Calu3 (cell line): ENCODE results near the gene DDX42. TPM values are rescaled to one million over a fixed set of nuclear protein-coding genes. Genes with fewer than 3 reads are reported as not detected.
"Not testable (repeated sequence)": the region's sequence is repeated elsewhere in the genome, so short reads cannot be mapped to it uniquely, and the experiment has no call there.

Experiments
- BruUV-seq: library from RNA; stranded (reverse); fragments of 400-500 nt; replicated peaks from 2 replicates; lab custom pipeline; 2021; lab: Mats Ljungman, UMichigan
- CTCF ChIA-PET: fragments of 300-600 bp; sonication (Branson Sonifier 250); formaldehyde crosslinking; loops from one replicate; lab custom pipeline; 2022; ENCODE audit warnings: antibody characterized with exemption; lab: Charles Lee
- DNase-seq: peaks from one replicate; pipeline ENCODE4 v3.0.0; 2022
- H3K27ac Mint-ChIP-seq: one replicate; pipeline ENCODE4 v1.8.0; 2022; ENCODE audit warnings: mixed read lengths; ENCODE audit not compliant: unreplicated experiment
- H3K27me3 Mint-ChIP-seq: one replicate; pipeline ENCODE4 v1.8.0; 2022; ENCODE audit warnings: mixed read lengths; ENCODE audit not compliant: unreplicated experiment
- H3K36me3 Mint-ChIP-seq: one replicate; pipeline ENCODE4 v1.8.0; 2022; ENCODE audit warnings: mild to moderate bottlenecking, moderate library complexity, mixed read lengths; ENCODE audit not compliant: insufficient read depth, unreplicated experiment
- H3K4me1 Mint-ChIP-seq: one replicate; pipeline ENCODE4 v1.8.0; 2022; ENCODE audit warnings: mild to moderate bottlenecking, low read depth, mixed read lengths; ENCODE audit not compliant: unreplicated experiment
- H3K4me3 Mint-ChIP-seq: one replicate; pipeline ENCODE4 v1.8.0; 2022; ENCODE audit warnings: mild to moderate bottlenecking, low read depth, moderate library complexity, mixed read lengths; ENCODE audit not compliant: unreplicated experiment
- H3K9me3 Mint-ChIP-seq: one replicate; pipeline ENCODE4 v1.8.0; 2022; ENCODE audit warnings: low read depth, mixed read lengths; ENCODE audit not compliant: unreplicated experiment
- CTCF ChIP-seq: fragments of 200-600 bp; IDR thresholded peaks from one replicate; pipeline ENCODE4 v1.8.0; 2022; ENCODE audit warnings: antibody characterized with exemption; ENCODE audit not compliant: unreplicated experiment
- intact Hi-C: fragments of 100-400 bp; cut with micrococcal nuclease; formaldehyde crosslinking; loops from one replicate; pipeline ENCODE4 v1.10.0; 2022; ENCODE audit not compliant: unreplicated experiment
- total RNA-seq: library from RNA; stranded (reverse); gene quantifications from 2 replicates; pipeline ENCODE4 v1.2.3, GENCODE V29; 2022

The DDX42 gene
- total RNA-seq, 1 experiment from 2014 or later, result 99.5 TPM

- Mint-ChIP-seq H3K9me3 (no peaks in the 10 kb centered on the region), H3K36me3 (peaks cover 27% of the 10 kb centered on the region), H3K27ac (no peak overlapping the region), H3K4me3 (no peak overlapping the region), H3K4me1 (peaks cover 15% of the 10 kb centered on the region), H3K27me3 (no peaks in the 10 kb centered on the region)
- TF ChIP-seq CTCF, result no peak
- DNase-seq, result peak; percentile 26
- CTCF ChIA-PET, result no interaction called here
- intact Hi-C loops, result no loop called here
- BruUV-seq, result no TSS peak
Observed at GRCh38 chr17:63786971-63787711, 13.2 kb downstream of the DDX42 start.

DNA sequence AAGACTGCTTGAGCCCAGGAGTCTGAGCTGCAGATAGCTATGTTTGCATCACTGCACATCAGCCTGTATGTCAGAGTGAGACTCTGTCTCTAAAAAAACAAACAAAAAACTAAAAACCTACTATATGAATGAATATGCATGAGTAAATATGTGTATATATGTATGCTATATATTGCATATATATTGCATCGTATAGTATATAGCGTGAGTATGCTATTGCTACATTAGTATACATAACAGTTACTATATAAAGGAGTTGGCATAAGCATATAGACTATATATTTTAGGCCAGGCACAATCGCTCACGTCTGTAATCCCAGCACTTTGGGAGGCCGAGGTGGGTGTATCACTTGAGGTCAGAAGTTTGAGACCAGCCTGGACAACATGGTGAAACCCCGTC is 16.1 kb downstream of the DDX42 start:
- no peaks in the 10 kb centered on the region for H3K9me3 Mint-ChIP-seq
- no TSS peak for BruUV-seq
- CTCF ChIA-PET, result no interaction called here
- no peak overlapping the region for H3K27ac Mint-ChIP-seq
- no peaks in the 10 kb centered on the region for H3K4me1 Mint-ChIP-seq
- no peak overlapping the region for H3K4me3 Mint-ChIP-seq
- no peak for TF ChIP-seq CTCF
- intact Hi-C loops, result no loop called here
- no peak for DNase-seq
- H3K36me3 Mint-ChIP-seq, result peaks cover 35% of the 10 kb centered on the region
- H3K27me3 Mint-ChIP-seq, result no peaks in the 10 kb centered on the region

- Mint-ChIP-seq H3K27me3 (no peaks in the 10 kb centered on the region), H3K4me1 (no peaks in the 10 kb centered on the region), H3K36me3 (peaks cover 45% of the 10 kb centered on the region), H3K27ac (no peak overlapping the region), H3K4me3 (no peak overlapping the region), H3K9me3 (no peaks in the 10 kb centered on the region)
- intact Hi-C loops, result no loop called here
- BruUV-seq, result no TSS peak
- no peak for TF ChIP-seq CTCF
- DNase-seq, result no peak
- CTCF ChIA-PET, result interaction anchor here (0.7 kb wide), 1 partner anchor 9 kb away, joined by 3 read pairs; no protein-coding TSS in a partner anchor
Observed at GRCh38 chr17:63792055-63792729, 18.2 kb downstream of the DDX42 start.

DNA sequence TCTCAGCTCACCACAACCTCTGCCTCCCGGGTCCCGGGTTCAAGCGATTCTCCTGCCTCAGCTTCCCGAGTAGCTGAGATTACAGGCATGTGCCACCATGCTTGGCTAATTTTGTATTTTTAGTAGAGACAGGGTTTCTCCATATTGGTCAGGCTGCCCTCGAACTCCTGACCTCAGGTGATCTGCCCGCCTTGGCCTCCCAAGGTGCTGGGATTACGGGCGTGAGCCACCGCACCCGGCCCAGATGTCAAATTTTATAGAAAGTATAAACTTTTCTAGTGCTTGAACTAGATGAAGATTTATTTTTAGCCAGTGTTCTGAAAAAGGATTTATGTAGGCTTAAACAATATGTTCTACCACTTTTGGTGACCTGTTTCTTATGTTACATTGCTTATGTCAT is 22.4 kb downstream of the DDX42 start:
- DNase-seq, H3K9me3 Mint-ChIP-seq, H3K27ac Mint-ChIP-seq, H3K4me3 Mint-ChIP-seq, intact Hi-C loops, H3K4me1 Mint-ChIP-seq, BruUV-seq, H3K27me3 Mint-ChIP-seq, CTCF ChIA-PET: not testable (repeated sequence)
- peaks cover 51% of the 10 kb centered on the region for H3K36me3 Mint-ChIP-seq
